OCI-LY7 (cell line): ENCODE data around the gene PPL.

ENCODE experiments used
- CTCF ChIP-seq: fragments of 200-600 bp; sonication (generic); conservative IDR thresholded peaks from 2 replicates; pipeline ENCODE4 v1.5.1; 2014; ENCODE audit warnings: mild to moderate bottlenecking, antibody characterized with exemption, low read length, moderate library complexity, mixed read lengths
- EZH2phosphoT487 ChIP-seq: fragments of 200-600 bp; sonication (generic); IDR thresholded peaks from 2 replicates; pipeline ENCODE4 v1.6.1; 2018; ENCODE audit warnings: low read depth, borderline replicate concordance, mild to moderate bottlenecking, mixed run types, antibody characterized with exemption, low read length, moderate library complexity, mixed read lengths

- TF ChIP-seq CTCF (no peak), EZH2phosphoT487 (no peak)
Measured at GRCh38 chr16:4891097-4891885, 45.7 kb downstream of the PPL start.
